H9 (cell line): Measurements from ENCODE around the gene CISD1. TPM values are rescaled to one million over a fixed set of nuclear protein-coding genes. Genes with fewer than 3 reads are reported as not detected.
"Not testable (repeated sequence)": the region's sequence is repeated elsewhere in the genome, so short reads cannot be mapped to it uniquely, and the experiment has no call there.

Experiments
- DNase-seq: peaks from one replicate; pipeline ENCODE4 v3.0.0-alpha.2; 2017
- H2AFZ ChIP-seq: one replicate; pipeline ENCODE4 v1.6.1; 2013; ENCODE audit warnings: mild to moderate bottlenecking, low read length, control low read depth, moderate library complexity
- H2AK5ac ChIP-seq: 2 replicates; pipeline ENCODE4 v1.6.1; 2013; ENCODE audit warnings: low read length, control low read depth, mixed read lengths; ENCODE audit not compliant: insufficient read length
- H2BK120ac ChIP-seq: one replicate; pipeline ENCODE4 v1.6.1; 2013; ENCODE audit warnings: low read depth, mild to moderate bottlenecking, low read length, control low read depth, inconsistent platforms; ENCODE audit not compliant: poor library complexity, severe bottlenecking
- H2BK12ac ChIP-seq: 2 replicates; pipeline ENCODE4 v1.6.1; 2013; ENCODE audit warnings: low read length, control low read depth, mixed read lengths, low read depth; ENCODE audit not compliant: insufficient read length
- H2BK15ac ChIP-seq: 2 replicates; pipeline ENCODE4 v1.6.1; 2013; ENCODE audit warnings: low read depth, low read length, control low read depth
- H2BK20ac ChIP-seq: one replicate; pipeline ENCODE4 v1.6.1; 2013; ENCODE audit warnings: low read depth, mild to moderate bottlenecking, low read length, control low read depth, inconsistent platforms; ENCODE audit not compliant: poor library complexity, severe bottlenecking
- H2BK5ac ChIP-seq: 2 replicates; pipeline ENCODE4 v1.6.1; 2013; ENCODE audit warnings: low read length, control low read depth, mixed read lengths; ENCODE audit not compliant: insufficient read length
- H3K14ac ChIP-seq: 2 replicates; pipeline ENCODE4 v1.6.1; 2013; ENCODE audit warnings: low read length, control low read depth; ENCODE audit not compliant: insufficient read depth
- H3K18ac ChIP-seq: 2 replicates; pipeline ENCODE4 v1.6.1; 2013; ENCODE audit warnings: low read depth, mild to moderate bottlenecking, mixed read lengths, low read length, control low read depth; ENCODE audit not compliant: insufficient read length
- H3K23ac ChIP-seq: 2 replicates; pipeline ENCODE4 v1.6.1; 2013; ENCODE audit warnings: low read length, control low read depth, mixed read lengths, low read depth; ENCODE audit not compliant: insufficient read length
- H3K23me2 ChIP-seq: 2 replicates; pipeline ENCODE4 v1.6.1; 2013; ENCODE audit warnings: low read depth, mild to moderate bottlenecking, mixed read lengths, low read length, control low read depth; ENCODE audit not compliant: insufficient read length, poor library complexity, severe bottlenecking
- H3K27ac ChIP-seq: 2 replicates; pipeline ENCODE4 v1.5.1; 2013; ENCODE audit warnings: low read length, control low read depth, mixed read lengths, low read depth; ENCODE audit not compliant: insufficient read length
- H3K27me3 ChIP-seq: 2 replicates; pipeline ENCODE4 v1.6.1; 2013; ENCODE audit warnings: low read length, control low read depth, inconsistent platforms; ENCODE audit not compliant: insufficient read depth
- H3K4ac ChIP-seq: 2 replicates; pipeline ENCODE4 v1.6.1; 2013; ENCODE audit warnings: low read depth, mild to moderate bottlenecking, control low read depth, inconsistent platforms, low read length, moderate library complexity
- H3K4me1 ChIP-seq: 2 replicates; pipeline ENCODE4 v1.6.1; 2013; ENCODE audit warnings: low read length, control low read depth, inconsistent platforms; ENCODE audit not compliant: insufficient read depth
- H3K4me2 ChIP-seq: 2 replicates; pipeline ENCODE4 v1.6.1; 2013; ENCODE audit warnings: low read length, control low read depth, mixed read lengths; ENCODE audit not compliant: insufficient read length, insufficient read depth
- H3K56ac ChIP-seq: 2 replicates; pipeline ENCODE4 v1.6.1; 2013; ENCODE audit warnings: low read depth, mild to moderate bottlenecking, mixed read lengths, low read length, control low read depth; ENCODE audit not compliant: insufficient read length
- H3K79me1 ChIP-seq: 2 replicates; pipeline ENCODE4 v1.6.1; 2013; ENCODE audit warnings: low read depth, mild to moderate bottlenecking, moderate library complexity, low read length, control low read depth, inconsistent platforms; ENCODE audit not compliant: insufficient read depth, poor library complexity, severe bottlenecking
- H3K79me2 ChIP-seq: 2 replicates; pipeline ENCODE4 v1.6.1; 2013; ENCODE audit warnings: low read length, control low read depth, inconsistent platforms; ENCODE audit not compliant: insufficient read depth
- H3K9ac ChIP-seq: 2 replicates; pipeline ENCODE4 v1.6.1; 2013; ENCODE audit warnings: low read length, control low read depth, mixed read lengths; ENCODE audit not compliant: insufficient read length; ENCODE audit errors: extremely low read depth
- H3K9me3 ChIP-seq: one replicate; pipeline ENCODE4 v1.6.1; 2013; ENCODE audit warnings: low read depth, low read length, inconsistent platforms; ENCODE audit not compliant: control insufficient read depth
- H3T11ph ChIP-seq: one replicate; pipeline ENCODE4 v1.6.1; 2013; ENCODE audit warnings: mild to moderate bottlenecking, low read length, control low read depth, inconsistent platforms
- H4K20me1 ChIP-seq: one replicate; pipeline ENCODE4 v1.6.1; 2013; ENCODE audit not compliant: control insufficient read depth, insufficient read length, insufficient read depth
- H4K5ac ChIP-seq: 2 replicates; pipeline ENCODE4 v1.6.1; 2013; ENCODE audit warnings: low read depth, mild to moderate bottlenecking, mixed read lengths, low read length, control low read depth; ENCODE audit not compliant: insufficient read length
- H4K8ac ChIP-seq: replicated peaks from 2 replicates; pipeline ENCODE4 v1.6.1; 2013; ENCODE audit warnings: low read length, control low read depth, mixed read lengths, low read depth; ENCODE audit not compliant: insufficient read length
- H4K91ac ChIP-seq: 2 replicates; pipeline ENCODE4 v1.6.1; 2013; ENCODE audit warnings: low read depth, mild to moderate bottlenecking, moderate library complexity, mixed read lengths, low read length, control low read depth; ENCODE audit not compliant: insufficient read length
- H3K27ac Mint-ChIP-seq, 3 experiments: 2 replicates in 2 of 3; 3 replicates in 1 of 3; pipeline ENCODE4 v1.8.0; 2020 to 2021; ENCODE audit warnings: mixed read lengths in 3 of 3, mild to moderate bottlenecking in 1 of 3, moderate library complexity in 1 of 3
- H3K27me3 Mint-ChIP-seq: 2 replicates; pipeline ENCODE4 v1.8.0; 2021; ENCODE audit warnings: low read depth, mild to moderate bottlenecking, moderate library complexity, mixed read lengths
- H3K36me3 Mint-ChIP-seq, 3 experiments: 2 replicates in 2 of 3; 3 replicates in 1 of 3; pipeline ENCODE4 v1.8.0; 2020 to 2021; ENCODE audit warnings: low read depth in 3 of 3, mixed read lengths in 3 of 3; ENCODE audit not compliant: insufficient read depth in 1 of 3
- H3K4me1 Mint-ChIP-seq, 2 experiments: 2 replicates each; pipeline ENCODE4 v1.8.0; 2020; ENCODE audit warnings: mixed read lengths in 2 of 2
- H3K4me3 Mint-ChIP-seq, 2 experiments: 2 replicates in 1 of 2; 3 replicates in 1 of 2; pipeline ENCODE4 v1.8.0; 2020 to 2021; ENCODE audit warnings: mild to moderate bottlenecking in 2 of 2, mixed read lengths in 2 of 2, moderate library complexity in 1 of 2
- H3K9me3 Mint-ChIP-seq, 2 experiments: 2 replicates in 1 of 2; 3 replicates in 1 of 2; pipeline ENCODE4 v1.8.0; 2020; ENCODE audit warnings: mild to moderate bottlenecking in 2 of 2, mixed read lengths in 2 of 2, moderate library complexity in 1 of 2
- CTCF ChIP-seq: fragments of 200-600 bp; sonication (generic); conservative IDR thresholded peaks from 3 replicates; pipeline ENCODE4 v1.8.0; 2021; ENCODE audit warnings: antibody characterized with exemption, mild to moderate bottlenecking
- WGBS: extraction: QIAGEN DNeasy Blood & Tissue Kit; methylation state at CpG from one replicate; pipeline ENCODE4 v1.1.7; 2013; ENCODE audit warnings: missing lambda C conversion rate, low lambda C conversion rate, mixed read lengths; ENCODE audit not compliant: insufficient read length; ENCODE audit errors: extremely low coverage; 5-methylcytosine and 5-hydroxymethylcytosine counted together
- total RNA-seq: library from RNA; stranded (reverse); gene quantifications from 2 replicates; pipeline ENCODE4 v1.2.1, GENCODE V29; 2021

CISD1 gene
- total RNA-seq, 1 experiment from 2014 or later, result 42.0 TPM

- Histone ChIP-seq H3K23ac (no peak overlapping the region), H2BK5ac (no peak overlapping the region), H4K91ac (no peak overlapping the region), H2BK120ac (no peak overlapping the region), H3K23me2 (no peaks in the 10 kb centered on the region), H3K14ac (no peak overlapping the region), H2BK20ac (no peak overlapping the region), H2BK12ac (no peak overlapping the region), H3K56ac (no peak overlapping the region), H2AFZ (no peak overlapping the region), H3K27ac (no peak overlapping the region), H3K4me1 (peaks cover 2% of the 10 kb centered on the region; the same call in 1 of the 2 replicates), H4K20me1 (no peaks in the 10 kb centered on the region), H3K4ac (no peak overlapping the region), H3T11ph (no peak overlapping the region), H3K79me1 (no peaks in the 10 kb centered on the region), H3K79me2 (no peaks in the 10 kb centered on the region), H3K9ac (no peak overlapping the region), H3K27me3 (no peaks in the 10 kb centered on the region), H3K4me2 (no peak overlapping the region), H3K9me3 (no peaks in the 10 kb centered on the region), H4K5ac (no peak overlapping the region), H4K8ac (no peak overlapping the region), H2BK15ac (no peak overlapping the region), H2AK5ac (no peak overlapping the region), H3K18ac (no peak overlapping the region)
- peaks cover 12 to 24% (median 13%) of the 10 kb centered on the region in 3 experiments for H3K36me3 Mint-ChIP-seq
- DNase-seq, result no peak
- H3K27ac Mint-ChIP-seq, result no peak overlapping the region
- no peaks in the 10 kb centered on the region for H3K27me3 Mint-ChIP-seq
- no CpG with 5 or more reads among the region's 18 CpGs for WGBS
- H3K4me1 Mint-ChIP-seq, result peaks cover 19 to 23% of the 10 kb centered on the region in 2 experiments
- no peak for TF ChIP-seq CTCF
- no peak overlapping the region for H3K4me3 Mint-ChIP-seq
- H3K9me3 Mint-ChIP-seq, result peaks cover 22 to 28% of the 10 kb centered on the region in 2 experiments
These were observed 25.7 kb upstream of the CISD1 start for GRCh38 chr10:58243269-58243668.

- H3K9me3 ChIP-seq, H3K4ac ChIP-seq, H4K5ac ChIP-seq, H3K27me3 Mint-ChIP-seq, H3K79me2 ChIP-seq, H2BK15ac ChIP-seq, H2AK5ac ChIP-seq, H2BK120ac ChIP-seq, DNase-seq, H2BK5ac ChIP-seq, H2AFZ ChIP-seq, H2BK20ac ChIP-seq, H3K4me1 ChIP-seq, H4K91ac ChIP-seq, H3K14ac ChIP-seq, H4K8ac ChIP-seq, H3K4me3 Mint-ChIP-seq, H3K9ac ChIP-seq, H3K4me2 ChIP-seq, H3K18ac ChIP-seq, H3K56ac ChIP-seq, H3T11ph ChIP-seq, H2BK12ac ChIP-seq, H4K20me1 ChIP-seq, H3K27ac Mint-ChIP-seq, H3K79me1 ChIP-seq, H3K23ac ChIP-seq, H3K23me2 ChIP-seq, H3K27ac ChIP-seq, H3K27me3 ChIP-seq: not testable (repeated sequence)
- WGBS, result no CpG with 5 or more reads among the region's 31 CpGs
- H3K4me1 Mint-ChIP-seq, result peaks cover 19 to 23% of the 10 kb centered on the region in 2 experiments
- peaks cover 12 to 29% (median 16%) of the 10 kb centered on the region in 3 experiments for H3K36me3 Mint-ChIP-seq
- H3K9me3 Mint-ChIP-seq, result peaks cover 25 to 31% of the 10 kb centered on the region in 2 experiments
These were observed 25.2 kb upstream of the CISD1 start for GRCh38 chr10:58243801-58244200.
